ENCODE results near the gene EXD3. TPM values are rescaled to one million over a fixed set of nuclear protein-coding genes. Genes with fewer than 3 reads are reported as not detected.

The EXD3 gene
- total RNA-seq, 2 experiments from 2014 or later: 6.7 to 7.1 TPM

DNA sequence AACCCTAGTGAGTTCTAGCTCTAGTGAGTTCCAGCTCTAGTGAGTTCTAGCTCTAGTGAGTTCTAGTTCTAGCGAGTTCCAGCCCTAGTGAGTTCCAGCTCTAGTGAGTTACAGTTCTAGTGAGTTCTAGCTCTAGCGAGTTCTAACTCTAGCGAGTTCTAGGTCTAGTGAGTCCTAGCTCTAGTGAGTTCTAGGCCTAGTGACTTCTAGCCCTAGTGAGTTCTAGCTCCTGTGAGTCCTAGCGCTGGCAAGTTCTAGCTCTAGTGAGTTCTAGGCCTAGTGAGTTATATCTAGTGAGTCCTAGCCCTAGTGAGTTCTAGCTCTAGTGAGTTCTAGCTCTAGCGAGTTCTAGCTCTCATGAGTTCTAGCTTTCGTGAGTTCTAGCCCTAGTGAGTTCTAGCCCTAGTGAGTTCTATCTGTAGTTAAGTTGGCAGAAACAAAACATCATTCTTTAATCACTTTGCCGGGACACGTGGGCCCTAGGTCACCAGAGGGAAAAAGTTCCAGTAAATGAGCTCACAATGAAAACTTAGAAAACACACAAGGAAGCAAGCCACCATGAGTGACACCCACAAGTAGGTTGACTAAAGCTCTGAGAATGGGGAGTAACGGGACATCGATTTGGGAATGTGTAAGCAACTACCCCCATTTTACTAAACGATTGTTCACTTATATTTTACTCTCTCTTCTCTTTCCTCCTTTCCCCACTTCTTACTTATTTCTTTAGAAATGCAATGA, 47.5 kb downstream of the EXD3 start:
- no peak overlapping the region for H3K4me3 Mint-ChIP-seq
- ChIA-PET CTCF (interaction anchor here (0.5 to 1.0 kb wide), 5 partner anchors 9 to 447 kb away, joined by 3 to 4 read pairs (median 3); no protein-coding TSS in a partner anchor), POLR2A (no interaction called here)
- H3K27me3 Mint-ChIP-seq: no peaks in the 10 kb centered on the region
- DNase-seq (no peak), ATAC-seq (no peak)
- no peak overlapping the region for H3K27ac Mint-ChIP-seq
- intact Hi-C loops (cut with DNase I, micrococcal nuclease): no loop called here
- H3K4me1 Mint-ChIP-seq: no peaks in the 10 kb centered on the region
- no peaks in the 10 kb centered on the region for H3K9me3 Mint-ChIP-seq (ENCODE audit: low read depth)
- H3K36me3 Mint-ChIP-seq (ENCODE audit: low read depth): no peaks in the 10 kb centered on the region

DNA sequence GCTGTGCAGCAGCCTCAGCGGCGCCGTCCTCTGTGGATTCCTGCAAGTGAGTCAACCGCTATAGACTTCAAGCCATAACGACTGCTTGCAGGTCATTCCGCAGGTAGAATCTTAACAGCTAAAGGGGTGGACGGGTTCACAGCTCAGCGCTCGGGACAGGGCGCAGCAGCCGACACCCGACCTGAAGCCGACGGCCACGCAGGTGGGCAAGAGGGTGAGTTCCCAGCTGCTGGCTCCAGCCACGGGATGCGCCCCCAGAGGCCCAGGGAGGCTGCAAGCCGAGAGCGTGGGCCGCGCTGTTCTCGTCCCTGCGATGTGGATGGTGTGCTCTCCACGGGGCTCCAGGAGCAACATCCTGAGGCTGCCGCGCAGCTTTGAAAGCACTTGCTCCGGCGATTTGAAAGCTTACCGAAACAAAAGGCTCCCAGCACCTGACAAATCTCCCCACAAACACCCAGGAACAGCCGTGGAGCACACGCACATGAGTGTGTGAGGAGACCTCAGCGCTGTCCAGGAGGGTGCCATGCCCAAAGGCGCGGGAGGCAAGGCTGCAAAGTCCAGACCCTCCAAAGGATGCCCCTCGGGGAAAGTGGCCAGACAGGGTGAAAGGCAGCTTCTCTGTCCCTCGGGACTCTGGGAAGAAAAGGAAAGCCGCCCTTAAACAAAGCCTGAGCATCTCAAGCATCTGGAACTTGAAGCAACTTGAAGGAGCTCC, 48.7 kb downstream of the EXD3 start:
- ATAC-seq (no peak), DNase-seq (no peak)
- CTCF ChIA-PET: interaction anchor here (0.5 to 1.0 kb wide), 3 partner anchors 12 to 647 kb away, joined by 3 to 4 read pairs (median 3); no protein-coding TSS in a partner anchor
- intact Hi-C loops (cut with DNase I, micrococcal nuclease): no loop called here
- no peaks in the 10 kb centered on the region for H3K27me3 Mint-ChIP-seq
- no peaks in the 10 kb centered on the region for H3K36me3 Mint-ChIP-seq (ENCODE audit: low read depth)
- H3K27ac Mint-ChIP-seq: no peak overlapping the region
- H3K9me3 Mint-ChIP-seq (ENCODE audit: low read depth): no peaks in the 10 kb centered on the region
- no peaks in the 10 kb centered on the region for H3K4me1 Mint-ChIP-seq
- no peak overlapping the region for H3K4me3 Mint-ChIP-seq
- POLR2A ChIA-PET: no interaction called here

DNA sequence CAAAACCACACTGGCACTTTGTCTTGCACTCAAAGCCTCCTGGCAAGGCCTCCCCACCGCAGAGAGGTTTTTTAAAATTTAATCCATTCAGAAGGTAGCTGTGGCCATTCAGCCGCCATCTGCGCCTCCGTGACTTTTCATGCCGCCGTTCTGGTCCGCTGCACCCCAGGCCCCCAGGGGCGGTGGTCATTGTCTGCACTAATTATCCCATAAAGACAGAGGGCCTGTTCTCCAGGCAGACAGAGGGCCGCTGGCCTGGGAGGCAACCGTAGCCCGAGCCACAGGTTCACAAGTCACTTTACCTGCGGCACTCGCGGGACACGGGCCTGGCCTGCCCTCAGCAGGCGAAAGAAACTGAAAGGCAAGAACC, 49.4 kb downstream of the EXD3 start:
- Mint-ChIP-seq H3K9me3 (ENCODE audit: low read depth) (no peaks in the 10 kb centered on the region), H3K27me3 (no peaks in the 10 kb centered on the region), H3K4me1 (no peaks in the 10 kb centered on the region), H3K36me3 (ENCODE audit: low read depth) (no peaks in the 10 kb centered on the region), H3K4me3 (no peak overlapping the region), H3K27ac (no peak overlapping the region)
- CTCF ChIA-PET: no interaction called here
- intact Hi-C loops (cut with DNase I, micrococcal nuclease): no loop called here
- DNase-seq (peak; percentile 2), ATAC-seq (no peak)
- POLR2A ChIA-PET: no interaction called here

DNA sequence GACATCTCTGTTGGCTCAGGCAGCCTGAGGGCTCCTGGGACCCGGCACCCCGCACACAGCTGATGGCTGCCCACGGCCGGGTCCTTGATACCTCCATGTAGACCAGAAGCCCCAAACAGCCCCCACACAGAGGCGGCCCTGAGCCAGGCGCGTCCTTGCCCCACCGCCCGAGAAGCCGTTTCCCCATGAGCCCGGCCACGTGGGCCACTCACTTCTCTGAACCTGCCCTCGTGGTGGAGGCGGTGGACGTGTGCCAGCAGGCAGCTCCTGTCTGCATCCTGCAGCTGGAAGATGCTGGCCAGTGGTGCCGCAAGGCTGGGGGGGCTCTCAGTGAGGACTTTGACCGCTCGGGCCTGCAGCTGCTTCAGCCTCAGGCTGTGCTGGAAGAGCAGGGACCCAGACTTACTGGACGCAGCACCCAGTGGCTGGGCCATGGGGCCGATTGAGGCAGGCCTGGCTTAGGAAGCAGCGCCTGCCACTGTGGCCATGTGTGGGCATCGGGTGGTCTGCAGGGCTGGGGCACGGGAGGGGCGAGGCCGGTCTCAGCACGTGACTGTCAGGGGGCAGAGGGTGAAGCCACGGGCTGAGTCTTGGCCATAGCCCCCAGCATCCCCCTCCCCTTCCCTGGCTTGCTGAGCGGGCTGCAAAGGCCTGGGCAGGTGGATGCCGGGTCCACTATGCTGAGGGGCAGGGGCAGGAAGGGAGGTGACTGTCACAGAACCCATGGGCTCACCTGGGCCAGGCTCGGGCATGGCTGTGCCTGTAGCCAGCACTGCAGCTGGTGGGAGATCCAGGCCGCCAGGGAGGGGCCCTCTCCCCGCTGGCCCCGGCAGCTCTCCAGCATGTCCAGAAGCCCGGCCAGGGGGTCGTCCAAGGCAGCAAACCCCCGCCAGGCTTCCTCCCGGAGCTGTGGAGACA, 50.0 kb downstream of the EXD3 start:
- DNase-seq (peak; percentile 3), ATAC-seq (no peak)
- no peaks in the 10 kb centered on the region for H3K27me3 Mint-ChIP-seq
- ChIA-PET CTCF (no interaction called here), POLR2A (no interaction called here)
- no peak overlapping the region for H3K27ac Mint-ChIP-seq
- H3K4me1 Mint-ChIP-seq: no peaks in the 10 kb centered on the region
- H3K4me3 Mint-ChIP-seq: no peak overlapping the region
- H3K36me3 Mint-ChIP-seq (ENCODE audit: low read depth): no peaks in the 10 kb centered on the region
- H3K9me3 Mint-ChIP-seq (ENCODE audit: low read depth): no peaks in the 10 kb centered on the region
- intact Hi-C loops (cut with DNase I, micrococcal nuclease): no loop called here

DNA sequence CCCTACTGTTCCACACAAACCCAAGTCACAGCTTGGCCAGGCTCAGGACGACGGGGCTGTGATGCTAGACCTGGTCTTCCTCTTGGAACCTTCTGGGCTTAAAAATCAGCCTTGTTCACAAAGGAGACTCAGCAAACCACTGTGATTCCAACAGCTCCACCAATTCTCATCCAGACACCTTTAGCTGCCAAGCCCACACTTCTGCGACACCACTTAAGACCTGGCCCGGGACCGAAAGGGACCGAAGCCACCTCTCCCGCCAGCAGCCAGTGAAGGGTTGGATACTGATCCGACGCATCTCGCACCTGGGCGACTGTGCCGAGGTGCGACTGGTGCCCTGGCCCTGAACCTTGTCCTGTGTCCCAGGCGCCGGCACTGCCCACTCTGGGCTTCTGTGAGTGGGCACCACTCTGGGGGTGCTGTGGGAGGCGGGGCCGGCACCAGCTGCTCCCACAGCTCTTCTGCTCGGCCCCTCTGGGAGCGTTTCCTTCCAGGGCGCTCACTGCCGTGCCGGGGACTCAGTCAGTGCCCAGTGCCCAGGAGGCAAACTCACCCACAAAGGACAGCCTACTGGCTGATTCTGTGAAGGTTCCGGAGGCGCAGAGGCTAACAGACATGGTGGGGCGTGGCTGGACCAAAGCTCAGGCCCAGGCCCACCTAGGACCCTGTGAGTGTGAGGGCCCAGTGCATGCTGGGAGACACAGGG, 50.9 kb downstream of the EXD3 start:
- H3K36me3 Mint-ChIP-seq (ENCODE audit: low read depth): no peaks in the 10 kb centered on the region
- peak; percentile 3 for DNase-seq
- intact Hi-C loops (cut with DNase I, micrococcal nuclease): no loop called here
- CTCF ChIA-PET: no interaction called here
- no peaks in the 10 kb centered on the region for H3K9me3 Mint-ChIP-seq (ENCODE audit: low read depth)
- POLR2A ChIA-PET: no interaction called here
- H3K27ac Mint-ChIP-seq: no peak overlapping the region
- H3K4me1 Mint-ChIP-seq: no peaks in the 10 kb centered on the region
- no peak overlapping the region for H3K4me3 Mint-ChIP-seq
- no peak for ATAC-seq
- no peaks in the 10 kb centered on the region for H3K27me3 Mint-ChIP-seq

DNA sequence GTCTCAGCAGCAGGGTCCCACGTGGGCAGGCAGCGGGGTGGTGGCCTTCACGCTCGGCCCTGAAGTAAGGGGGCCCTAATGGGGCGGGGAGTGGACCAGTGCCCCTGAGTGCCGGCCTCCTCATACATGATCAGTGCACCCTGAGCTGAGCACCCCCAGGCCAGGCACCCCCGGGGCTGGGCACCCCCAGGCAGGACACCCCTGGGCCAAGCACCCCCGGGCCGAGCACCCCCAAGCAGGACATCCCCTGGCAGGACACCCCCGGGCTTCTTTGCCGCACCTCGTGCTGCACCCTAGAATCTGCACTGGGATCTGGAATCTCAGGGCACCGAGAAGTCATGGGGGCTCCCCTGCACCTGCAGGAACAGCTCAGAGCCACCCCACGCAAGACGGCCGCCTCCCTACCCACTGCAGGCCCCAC, 51.4 kb downstream of the EXD3 start:
- peak; percentile 2 for DNase-seq
- no peak for ATAC-seq
- no peaks in the 10 kb centered on the region for H3K27me3 Mint-ChIP-seq
- ChIA-PET CTCF (no interaction called here), POLR2A (no interaction called here)
- intact Hi-C loops (cut with DNase I, micrococcal nuclease): no loop called here
- no peak overlapping the region for H3K4me3 Mint-ChIP-seq
- no peaks in the 10 kb centered on the region for H3K9me3 Mint-ChIP-seq (ENCODE audit: low read depth)
- H3K36me3 Mint-ChIP-seq (ENCODE audit: low read depth): no peaks in the 10 kb centered on the region
- H3K27ac Mint-ChIP-seq: no peak overlapping the region
- no peaks in the 10 kb centered on the region for H3K4me1 Mint-ChIP-seq

DNA sequence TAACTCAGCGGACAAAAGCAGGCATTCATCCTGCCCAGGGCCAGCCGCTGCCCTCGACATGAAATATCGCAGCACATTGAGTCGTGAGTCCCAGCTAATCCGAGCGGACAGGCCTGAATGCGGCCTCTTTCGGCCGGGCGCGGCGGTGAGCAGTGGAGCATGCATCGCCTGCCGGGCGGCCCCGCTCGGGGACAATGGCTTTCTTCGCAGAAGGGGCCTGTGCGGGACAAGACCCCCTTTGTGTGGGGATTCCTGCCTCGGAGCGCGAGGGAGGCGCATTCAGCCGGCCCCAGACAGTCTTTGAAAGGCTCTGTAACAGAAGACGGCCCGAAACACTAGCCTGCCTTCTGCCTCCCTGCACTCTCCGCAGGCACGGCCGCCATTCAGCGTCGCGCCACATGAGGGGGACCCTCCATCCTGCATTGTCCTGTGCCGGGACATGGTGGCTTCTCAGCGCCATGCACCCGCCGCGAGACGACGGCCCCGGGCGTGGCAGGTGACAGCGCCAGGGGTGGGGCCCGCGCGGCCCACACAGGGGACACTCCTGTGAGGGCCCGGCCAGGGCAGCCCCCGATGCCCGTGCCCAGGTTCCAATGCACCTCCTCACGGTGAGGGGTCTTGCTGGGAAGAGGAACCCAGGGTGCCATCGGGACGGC, 52.0 kb downstream of the EXD3 start:
- intact Hi-C loops (cut with DNase I, micrococcal nuclease): no loop called here
- DNase-seq (peak; percentile 2), ATAC-seq (no peak)
- no peaks in the 10 kb centered on the region for H3K27me3 Mint-ChIP-seq
- H3K4me3 Mint-ChIP-seq: no peak overlapping the region
- H3K36me3 Mint-ChIP-seq (ENCODE audit: low read depth): no peaks in the 10 kb centered on the region
- no peak overlapping the region for H3K27ac Mint-ChIP-seq
- ChIA-PET CTCF (no interaction called here), POLR2A (no interaction called here)
- H3K4me1 Mint-ChIP-seq: no peaks in the 10 kb centered on the region
- H3K9me3 Mint-ChIP-seq (ENCODE audit: low read depth): no peaks in the 10 kb centered on the region

DNA sequence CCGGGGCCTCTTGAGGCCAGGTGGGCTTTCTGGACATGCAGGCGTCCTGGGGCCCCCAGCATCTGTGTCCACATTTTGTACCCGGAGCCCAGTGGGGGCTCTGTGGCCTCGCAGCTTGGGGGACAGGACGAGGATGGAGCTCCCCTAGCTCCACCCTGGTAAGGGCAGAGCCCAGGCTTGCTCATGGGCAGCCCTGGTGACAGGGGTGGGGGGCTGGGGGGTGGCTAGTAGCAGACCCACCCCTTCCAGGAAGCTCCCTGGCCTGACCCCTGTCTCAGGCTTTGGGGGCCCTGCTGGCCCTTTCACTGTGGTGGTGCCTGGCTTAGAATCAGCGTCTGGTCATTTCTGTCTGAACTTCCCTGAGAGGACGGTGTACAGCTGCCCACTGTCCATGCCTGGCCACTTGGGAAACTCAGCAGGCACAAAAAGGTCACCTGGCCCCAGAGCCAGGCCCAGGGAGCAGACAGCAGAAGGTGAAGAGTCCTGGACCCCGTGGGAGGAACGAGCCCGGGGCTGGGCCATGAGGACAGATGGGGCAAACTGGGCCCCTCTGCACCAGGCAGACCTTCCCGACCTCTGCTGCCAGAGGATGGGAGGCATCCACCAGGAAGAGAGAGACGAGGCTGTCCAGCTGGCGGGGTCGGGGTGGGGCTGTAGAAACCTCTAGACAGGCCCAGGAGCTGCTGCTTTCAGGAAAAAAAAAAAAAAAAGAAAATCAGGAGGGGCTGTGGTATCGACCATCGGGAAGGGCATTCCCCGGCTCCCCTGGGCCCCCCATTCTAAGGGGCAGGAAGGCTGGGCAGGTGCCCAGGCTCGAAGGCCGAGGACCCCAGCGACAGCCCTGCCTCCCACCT, 52.8 kb downstream of the EXD3 start:
- no peaks in the 10 kb centered on the region for H3K27me3 Mint-ChIP-seq
- no peak overlapping the region for H3K27ac Mint-ChIP-seq
- H3K4me3 Mint-ChIP-seq: no peak overlapping the region
- H3K9me3 Mint-ChIP-seq (ENCODE audit: low read depth): peaks cover 4% of the 10 kb centered on the region
- DNase-seq (no peak), ATAC-seq (no peak)
- no peaks in the 10 kb centered on the region for H3K4me1 Mint-ChIP-seq
- intact Hi-C loops (cut with DNase I, micrococcal nuclease): no loop called here
- CTCF ChIA-PET: no interaction called here
- no peaks in the 10 kb centered on the region for H3K36me3 Mint-ChIP-seq (ENCODE audit: low read depth)
- POLR2A ChIA-PET: no interaction called here

DNA sequence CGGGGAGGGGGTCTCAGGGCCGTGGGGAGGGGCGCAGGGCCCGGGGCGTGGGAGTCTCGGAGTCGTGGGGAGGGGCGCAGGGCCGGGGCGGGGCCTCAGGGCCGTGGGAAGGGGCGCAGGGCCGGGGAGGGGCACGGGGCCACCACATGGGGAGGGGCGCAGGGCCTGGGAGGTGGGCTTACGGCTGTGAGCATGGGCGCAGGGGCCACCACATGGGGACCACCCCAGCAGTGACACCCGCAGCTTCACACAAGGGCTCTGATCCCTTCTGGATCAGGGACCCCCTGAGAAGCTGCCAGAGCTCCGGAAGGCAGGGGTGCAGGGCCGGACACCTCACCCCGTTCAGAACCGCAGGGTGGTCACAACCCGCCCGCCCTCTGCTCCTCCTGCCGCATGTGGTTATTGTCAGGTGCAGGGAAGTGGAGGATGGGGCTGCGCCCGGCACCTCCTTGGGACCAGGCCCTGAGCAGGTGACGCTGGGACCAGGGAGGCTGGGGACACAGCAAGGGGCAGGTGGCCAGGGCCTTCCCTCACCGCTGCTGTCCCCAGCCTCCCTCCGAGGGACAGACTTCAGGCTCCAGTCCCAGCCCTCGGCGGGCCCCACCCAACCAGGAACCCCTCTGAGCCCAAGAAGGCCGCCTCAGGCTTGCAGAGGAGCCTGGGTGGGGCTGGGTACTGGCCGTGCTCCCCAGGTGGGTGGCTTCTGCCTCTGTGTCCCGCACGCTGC, 53.7 kb downstream of the EXD3 start:
- ChIA-PET CTCF (no interaction called here), POLR2A (no interaction called here)
- Mint-ChIP-seq H3K9me3 (ENCODE audit: low read depth) (peaks cover 4% of the 10 kb centered on the region), H3K4me1 (no peaks in the 10 kb centered on the region), H3K27ac (no peak overlapping the region), H3K4me3 (no peak overlapping the region), H3K27me3 (no peaks in the 10 kb centered on the region), H3K36me3 (ENCODE audit: low read depth) (no peaks in the 10 kb centered on the region)
- ATAC-seq (no peak), DNase-seq (peak; percentile 2)
- intact Hi-C loops (cut with DNase I, micrococcal nuclease): no loop called here

DNA sequence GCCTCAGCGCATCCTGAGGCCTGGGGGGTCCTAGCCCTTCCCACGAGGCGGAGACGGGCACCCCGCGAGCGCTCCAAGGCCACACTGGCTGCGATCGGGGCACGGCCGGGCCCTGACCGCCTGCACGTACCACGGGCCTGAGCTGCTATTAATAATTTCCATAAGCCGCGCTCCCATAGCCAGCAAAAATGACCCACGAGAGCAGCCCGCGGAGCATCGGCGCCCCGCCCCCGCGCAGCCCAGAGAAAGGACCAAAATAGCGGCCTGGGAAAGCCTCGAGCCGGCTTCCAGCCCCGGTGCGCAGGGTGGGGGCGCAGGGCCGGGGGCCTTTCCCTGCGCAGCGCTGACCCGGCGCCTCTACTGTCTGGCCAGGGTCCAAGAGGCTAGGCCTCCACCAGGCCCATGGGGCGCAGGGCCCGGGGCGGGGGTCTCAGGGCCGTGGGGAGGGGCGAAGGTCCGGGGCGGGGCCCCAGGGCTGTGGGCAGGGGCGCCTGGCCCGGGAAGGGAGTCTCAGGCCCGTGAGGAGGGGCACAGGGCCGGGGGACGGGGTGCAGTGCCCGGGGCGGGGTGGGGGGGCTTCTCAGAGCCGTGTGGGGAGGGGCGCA, 54.4 kb downstream of the EXD3 start:
- Mint-ChIP-seq H3K4me3 (no peak overlapping the region), H3K36me3 (ENCODE audit: low read depth) (no peaks in the 10 kb centered on the region), H3K9me3 (ENCODE audit: low read depth) (peaks cover 4% of the 10 kb centered on the region), H3K27me3 (no peaks in the 10 kb centered on the region), H3K27ac (no peak overlapping the region), H3K4me1 (no peaks in the 10 kb centered on the region)
- ATAC-seq (no peak), DNase-seq (peak; percentile 2)
- POLR2A ChIA-PET: no interaction called here
- intact Hi-C loops (cut with DNase I, micrococcal nuclease): no loop called here
- CTCF ChIA-PET: interaction anchor here (0.7 kb wide), 1 partner anchor 18 kb away, joined by 3 read pairs; no protein-coding TSS in a partner anchor

All from activated CD4-positive, alpha-beta T cell treated with anti-CD3 and anti-CD28 coated beads for 36 hours (primary cell).